IMR-90 (cell line): ENCODE measurements around the gene METTL1.

Experiments used
- BHLHE40 ChIP-seq: fragments of 150-350 bp; IDR thresholded peaks from 2 replicates; pipeline ENCODE4 v1.6.1; 2016; ENCODE audit warnings: mild to moderate bottlenecking, low read depth, low read length
- CTCF ChIP-seq: conservative IDR thresholded peaks from 2 replicates; pipeline ENCODE4 v1.5.1; 2012; ENCODE audit warnings: mild to moderate bottlenecking, low read depth, low read length, improper control_type of control experiment
- MAFK ChIP-seq: IDR thresholded peaks from 2 replicates; pipeline ENCODE4 v1.6.1; 2012; ENCODE audit warnings: low read depth, low read length, improper control_type of control experiment
- MAZ ChIP-seq: IDR thresholded peaks from 2 replicates; pipeline ENCODE4 v1.6.1; 2012; ENCODE audit warnings: low read depth, mild to moderate bottlenecking, low read length, improper control_type of control experiment, moderate library complexity, borderline replicate concordance
- MXI1 ChIP-seq: IDR thresholded peaks from 2 replicates; pipeline ENCODE4 v1.6.1; 2012; ENCODE audit warnings: low read depth, mild to moderate bottlenecking, low read length, moderate library complexity, borderline replicate concordance
- NFE2L2 ChIP-seq: fragments of 150-350 bp; IDR thresholded peaks from 2 replicates; pipeline ENCODE4 v1.6.1; 2016; ENCODE audit warnings: low read depth, mild to moderate bottlenecking, low read length
- POLR2A ChIP-seq: IDR thresholded peaks from 2 replicates; pipeline ENCODE4 v1.6.1; 2012; ENCODE audit warnings: mild to moderate bottlenecking, low read depth, low read length
- RAD21 ChIP-seq: IDR thresholded peaks from 2 replicates; pipeline ENCODE4 v1.6.1; 2012; ENCODE audit warnings: low read length, improper control_type of control experiment
- RCOR1 ChIP-seq: IDR thresholded peaks from 2 replicates; pipeline ENCODE4 v1.6.1; 2012; ENCODE audit warnings: mild to moderate bottlenecking, low read length, improper control_type of control experiment; ENCODE audit not compliant: insufficient replicate concordance
- RFX5 ChIP-seq: IDR thresholded peaks from 2 replicates; pipeline ENCODE4 v1.8.0; 2012; ENCODE audit warnings: low read depth, mild to moderate bottlenecking, low read length, moderate library complexity
- USF2 ChIP-seq: fragments of 150-350 bp; IDR thresholded peaks from 2 replicates; pipeline ENCODE4 v1.6.1; 2017; ENCODE audit warnings: mild to moderate bottlenecking, antibody characterized with exemption, low read length, low read depth

GRCh38 chr12:57731411-57732080, 40.4 kb downstream of the METTL1 start:
- TF ChIP-seq MAFK (no peak), POLR2A (no peak), USF2 (no peak), CTCF (no peak), MXI1 (no peak), BHLHE40 (no peak), RFX5 (no peak), NFE2L2 (no peak), RCOR1 (no peak), MAZ (no peak), RAD21 (no peak)
